ENCODE results near the gene HSPG2.

HSPG2 gene

GRCh38 chr1:21849909-21850576 is 87.1 kb downstream of the HSPG2 start:
- DNase-seq = no peak

- DNase-seq = no peak
These were observed 88.5 kb downstream of the HSPG2 start for GRCh38 chr1:21848524-21849174.

GRCh38 chr1:21847223-21848205 is 89.6 kb downstream of the HSPG2 start:
- DNase-seq = no peak

- DNase-seq = no peak
These were observed 91.2 kb downstream of the HSPG2 start for GRCh38 chr1:21845646-21846641.

- DNase-seq = no peak
These were observed 93.1 kb downstream of the HSPG2 start for GRCh38 chr1:21843996-21844395.

GRCh38 chr1:21843208-21843607 is 93.9 kb downstream of the HSPG2 start:
- DNase-seq = no peak

GRCh38 chr1:21842606-21843162 is 94.4 kb downstream of the HSPG2 start:
- DNase-seq = no peak

GRCh38 chr1:21841852-21842466 is 95.2 kb downstream of the HSPG2 start:
- no peak for DNase-seq

- DNase-seq = peak in 1 of 58 donors; percentile 2
These were observed 96.1 kb downstream of the HSPG2 start for GRCh38 chr1:21840981-21841380.

- DNase-seq = no peak
These were observed 97.6 kb downstream of the HSPG2 start for GRCh38 chr1:21839337-21840037.

GRCh38 chr1:21838359-21839157 is 98.6 kb downstream of the HSPG2 start:
- DNase-seq = no peak

- DNase-seq = peak in 21 of 58 donors; percentile 1 to 57 (median 14)
These were observed 99.6 kb downstream of the HSPG2 start for GRCh38 chr1:21837476-21837875.

- no peak for DNase-seq
These were observed 100.4 kb downstream of the HSPG2 start for GRCh38 chr1:21836729-21837128.

- DNase-seq = no peak
These were observed 101.1 kb downstream of the HSPG2 start for GRCh38 chr1:21836010-21836409.

- DNase-seq = no peak
These were observed 102.4 kb downstream of the HSPG2 start for GRCh38 chr1:21834666-21835065.

GRCh38 chr1:21834094-21834493 is 103.0 kb downstream of the HSPG2 start:
- DNase-seq = no peak

- DNase-seq = no peak
These were observed 103.6 kb downstream of the HSPG2 start for GRCh38 chr1:21833392-21833976.

GRCh38 chr1:21831454-21831970 is 105.6 kb downstream of the HSPG2 start:
- DNase-seq = no peak
